MM.1S (cell line): ENCODE results near the gene YTHDF1.

Source experiments
- EZH2 ChIP-seq: fragments of 300-600 bp; sonication (generic); optimal IDR thresholded peaks from 2 replicates; pipeline ENCODE3; 2017; ENCODE audit warnings: low read depth, mild to moderate bottlenecking, antibody characterized with exemption, low read length, mixed read lengths
- EZH2phosphoT487 ChIP-seq: fragments of 300-600 bp; sonication (generic); IDR thresholded peaks from 2 replicates; pipeline ENCODE4 v1.6.1; 2018; ENCODE audit warnings: antibody characterized with exemption, low read length
- TF ChIP-seq, protein P1 (sequence below): fragments of 300-600 bp; sonication (generic); IDR thresholded peaks from 2 replicates; pipeline ENCODE4 v1.5.1; 2016; ENCODE audit warnings: antibody characterized with exemption, low read length, mixed read lengths

DNA sequence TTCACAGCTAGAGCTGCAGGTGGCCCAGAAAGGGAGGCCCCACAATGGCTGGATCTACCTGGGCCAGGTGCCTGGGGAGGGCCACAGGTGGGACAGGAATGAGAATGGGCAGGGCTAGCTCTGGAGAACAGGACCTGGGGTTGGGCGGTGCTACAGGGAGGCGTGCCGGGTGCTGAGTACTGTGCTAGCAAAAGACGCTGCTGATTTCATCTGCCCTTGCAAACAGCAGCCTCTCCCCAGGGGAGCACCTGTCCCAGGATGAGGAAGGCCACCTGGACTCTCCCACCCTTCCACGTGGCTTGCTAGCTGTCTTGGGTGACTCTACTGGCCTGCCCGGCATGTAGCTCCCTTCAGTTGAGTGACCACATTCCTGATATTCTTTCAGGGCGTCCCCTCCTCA, 6.6 kb upstream of the YTHDF1 start:
- TF ChIP-seq EZH2 (no peak), EZH2phosphoT487 (no peak)
- TF ChIP-seq, protein P1, sequence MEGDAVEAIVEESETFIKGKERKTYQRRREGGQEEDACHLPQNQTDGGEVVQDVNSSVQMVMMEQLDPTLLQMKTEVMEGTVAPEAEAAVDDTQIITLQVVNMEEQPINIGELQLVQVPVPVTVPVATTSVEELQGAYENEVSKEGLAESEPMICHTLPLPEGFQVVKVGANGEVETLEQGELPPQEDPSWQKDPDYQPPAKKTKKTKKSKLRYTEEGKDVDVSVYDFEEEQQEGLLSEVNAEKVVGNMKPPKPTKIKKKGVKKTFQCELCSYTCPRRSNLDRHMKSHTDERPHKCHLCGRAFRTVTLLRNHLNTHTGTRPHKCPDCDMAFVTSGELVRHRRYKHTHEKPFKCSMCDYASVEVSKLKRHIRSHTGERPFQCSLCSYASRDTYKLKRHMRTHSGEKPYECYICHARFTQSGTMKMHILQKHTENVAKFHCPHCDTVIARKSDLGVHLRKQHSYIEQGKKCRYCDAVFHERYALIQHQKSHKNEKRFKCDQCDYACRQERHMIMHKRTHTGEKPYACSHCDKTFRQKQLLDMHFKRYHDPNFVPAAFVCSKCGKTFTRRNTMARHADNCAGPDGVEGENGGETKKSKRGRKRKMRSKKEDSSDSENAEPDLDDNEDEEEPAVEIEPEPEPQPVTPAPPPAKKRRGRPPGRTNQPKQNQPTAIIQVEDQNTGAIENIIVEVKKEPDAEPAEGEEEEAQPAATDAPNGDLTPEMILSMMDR: no peak
